ENCODE results near the gene PTPRG. TPM values are rescaled to one million over a fixed set of nuclear protein-coding genes. Genes with fewer than 3 reads are reported as not detected.

The PTPRG gene
- total and polyA plus RNA-seq, 2 donors (not counting 3 experiments of a cell fraction or from before 2014, with no cell fraction given) = 8.9 to 39.1 TPM

DNA sequence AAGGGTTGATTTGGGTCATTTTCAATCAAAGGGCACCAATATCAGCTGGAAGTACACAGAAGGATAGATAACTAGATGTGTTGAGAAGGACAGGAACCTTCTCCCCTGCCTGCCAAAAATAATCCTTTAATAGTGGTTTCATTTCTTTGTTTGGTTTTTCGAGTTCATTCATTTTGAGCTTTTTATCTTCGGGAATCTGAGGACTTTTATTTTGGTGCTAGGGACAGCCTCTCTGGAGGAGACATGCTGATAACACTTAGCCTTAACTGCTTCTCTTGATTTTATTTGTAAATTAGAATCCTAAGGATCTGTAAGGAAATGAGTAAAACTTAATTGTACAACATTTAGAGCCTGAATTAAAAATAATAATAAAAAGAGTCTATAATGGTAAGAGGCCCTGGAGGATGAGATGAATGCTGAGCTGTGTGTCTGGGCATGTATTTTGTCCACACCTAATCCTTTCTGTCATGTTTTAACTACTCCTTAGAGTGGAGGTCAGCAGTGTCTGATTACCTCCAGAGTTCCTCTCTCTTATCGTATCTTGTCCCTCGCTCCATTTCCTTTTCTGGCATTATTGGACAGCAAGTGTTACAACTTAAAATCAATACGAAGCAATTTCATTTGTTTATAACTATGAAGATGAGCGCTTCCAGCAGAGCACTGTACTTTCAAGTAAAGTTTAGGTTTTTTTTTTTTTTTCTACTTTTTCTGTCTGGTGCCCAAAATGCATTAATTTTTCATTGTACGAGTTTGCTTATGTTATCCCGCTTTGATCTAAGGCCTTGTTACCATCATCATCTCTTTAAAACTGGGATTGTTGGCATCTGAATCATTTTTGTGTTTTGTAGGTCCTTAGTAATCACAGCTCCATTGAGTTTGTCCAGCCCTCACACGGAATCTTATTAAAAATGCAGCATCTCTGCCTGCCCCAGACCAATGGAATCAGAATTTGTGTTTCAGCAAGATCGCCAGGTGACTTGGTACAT is 22.8 kb downstream of the PTPRG start:
- FAIRE-seq = no peak

More for the DNA sequence above, 22.8 kb downstream of the PTPRG start:
- CTCF ChIA-PET = interaction anchor here (0.6 to 1.0 kb wide), 3 partner anchors 12 to 352 kb away, joined by 3 read pairs; no protein-coding TSS in a partner anchor
- Histone ChIP-seq H2AFZ (ENCODE audit: low read depth, low read length) (no peak overlapping the region), H3K79me2 (ENCODE audit: control insufficient read depth, insufficient read depth, low read length) (peaks cover 3% of the 10 kb centered on the region), H3K27ac (ENCODE audit: insufficient read depth, low read depth, low read length) (no peak overlapping the region), H3K4me2 (ENCODE audit: insufficient read depth, low read length) (no peak overlapping the region), H4K20me1 (replicated peaks; ENCODE audit: control insufficient read depth, extremely low read depth, insufficient read depth, low read length) (no peaks in the 10 kb centered on the region), H3K36me3 (ENCODE audit: control insufficient read depth in 2 of 2, extremely low read depth in 1 of 2, insufficient read depth in 2 of 2, low read length in 2 of 2) (no peaks in the 10 kb centered on the region), H3K9me3 (replicated peaks; ENCODE audit: control insufficient read depth, insufficient read depth, low read length) (no peaks in the 10 kb centered on the region), H3K9ac (replicated peaks; ENCODE audit: extremely low read depth, insufficient read depth, low read length) (no peak overlapping the region), H3K9me1 (replicated peaks; ENCODE audit: control insufficient read depth, extremely low read depth, insufficient read depth, low read length) (no peaks in the 10 kb centered on the region), H3K4me1 (ENCODE audit: control insufficient read depth, extremely low read depth, insufficient read depth, low read length) (no peaks in the 10 kb centered on the region), H3K4me3 (replicated peaks in 1 of 3; ENCODE audit: insufficient read depth in 1 of 3, low read depth in 1 of 3, low read length in 3 of 3) (no peak overlapping the region), H3K27me3 (ENCODE audit: control insufficient read depth in 2 of 2, insufficient read depth in 2 of 2, low read length in 2 of 2) (no peaks in the 10 kb centered on the region)
- BruUV-seq (replicated peaks) = no TSS peak
- no peak for DNase-seq (ENCODE audit: low read depth, low spot score)
- POLR2A ChIA-PET = interaction anchor here (0.7 kb wide), 1 partner anchor 10 kb away, joined by 3 read pairs; no protein-coding TSS in a partner anchor
- TF ChIP-seq POLR2A (IDR thresholded peaks at IDR 0.05; ENCODE audit: low read depth, low read length) (no peak), EZH2 (IDR thresholded peaks at IDR 0.05; ENCODE audit: borderline replicate concordance, low read depth, low read length, severe bottlenecking) (no peak), MAX (IDR thresholded peaks at IDR 0.05; ENCODE audit: insufficient read depth, insufficient read length) (no peak), GATA2 (IDR thresholded peaks at IDR 0.05; ENCODE audit: insufficient read depth, insufficient read length, low read depth, low read length) (no peak), FOS (IDR thresholded peaks at IDR 0.05; ENCODE audit: borderline replicate concordance, insufficient read depth, low read length) (no peak), POLR2AphosphoS5 (IDR thresholded peaks at IDR 0.05; ENCODE audit: insufficient read depth, low read depth, low read length) (no peak), MYC (IDR thresholded peaks at IDR 0.05; ENCODE audit: low read depth, low read length) (no peak), JUN (IDR thresholded peaks at IDR 0.05; ENCODE audit: borderline replicate concordance, insufficient read depth, insufficient read length, low read depth) (no peak)
- TF ChIP-seq, protein P1, sequence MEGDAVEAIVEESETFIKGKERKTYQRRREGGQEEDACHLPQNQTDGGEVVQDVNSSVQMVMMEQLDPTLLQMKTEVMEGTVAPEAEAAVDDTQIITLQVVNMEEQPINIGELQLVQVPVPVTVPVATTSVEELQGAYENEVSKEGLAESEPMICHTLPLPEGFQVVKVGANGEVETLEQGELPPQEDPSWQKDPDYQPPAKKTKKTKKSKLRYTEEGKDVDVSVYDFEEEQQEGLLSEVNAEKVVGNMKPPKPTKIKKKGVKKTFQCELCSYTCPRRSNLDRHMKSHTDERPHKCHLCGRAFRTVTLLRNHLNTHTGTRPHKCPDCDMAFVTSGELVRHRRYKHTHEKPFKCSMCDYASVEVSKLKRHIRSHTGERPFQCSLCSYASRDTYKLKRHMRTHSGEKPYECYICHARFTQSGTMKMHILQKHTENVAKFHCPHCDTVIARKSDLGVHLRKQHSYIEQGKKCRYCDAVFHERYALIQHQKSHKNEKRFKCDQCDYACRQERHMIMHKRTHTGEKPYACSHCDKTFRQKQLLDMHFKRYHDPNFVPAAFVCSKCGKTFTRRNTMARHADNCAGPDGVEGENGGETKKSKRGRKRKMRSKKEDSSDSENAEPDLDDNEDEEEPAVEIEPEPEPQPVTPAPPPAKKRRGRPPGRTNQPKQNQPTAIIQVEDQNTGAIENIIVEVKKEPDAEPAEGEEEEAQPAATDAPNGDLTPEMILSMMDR (IDR thresholded peaks at IDR 0.05; ENCODE audit: extremely low read depth in 1 of 2, insufficient read depth in 1 of 2, low read depth in 1 of 2, low read length in 2 of 2) = no peak
- intact Hi-C loops (cut with micrococcal nuclease) = no loop called here
- dilution Hi-C loops (cut with MboI; ENCODE audit: extremely low pct_ligation_motif_present, low sequenced_read_pairs) = no loop called here
